Thyroid gland (tissue), 4 donors: ENCODE measurements around the gene SEPTIN8. TPM values are rescaled to one million over a fixed set of nuclear protein-coding genes. Genes with fewer than 3 reads are reported as not detected.
A peak's percentile ranks its signal among the peaks of the same experiment; 100 is the strongest.

Source experiments
- DNase-seq, 2 donors: peaks; one replicate each; pipeline ENCODE4 v3.0.0-alpha.2; 2019
- H3K27ac ChIP-seq, 3 donors: fragments of 200-600 bp; sonication (generic); 1 replicate in 2 of 3; 2 replicates in 1 of 3; pipeline ENCODE4 v1.5.1; 2016 to 2019; ENCODE audit warnings: mild to moderate bottlenecking in 1 of 3, moderate library complexity in 1 of 3
- H3K27me3 ChIP-seq: fragments of 200-600 bp; sonication (generic); one replicate; pipeline ENCODE4 v1.5.1; 2019
- H3K36me3 ChIP-seq, 2 donors: fragments of 200-600 bp; sonication (generic); one replicate each; pipeline ENCODE4 v1.5.1; 2016 to 2019
- H3K4me1 ChIP-seq, 2 donors: fragments of 200-600 bp; sonication (generic); one replicate each; pipeline ENCODE4 v1.5.1; 2017 to 2019
- H3K4me3 ChIP-seq, 3 donors: fragments of 200-600 bp; sonication (generic); replicated peaks in 1 of 3; 1 replicate in 2 of 3; 2 replicates in 1 of 3; pipeline ENCODE4 v1.5.1; 2016; ENCODE audit warnings: mild to moderate bottlenecking in 1 of 3
- H3K9me3 ChIP-seq: fragments of 200-600 bp; sonication (generic); one replicate; pipeline ENCODE4 v1.5.1; 2017
- CTCF ChIP-seq, 6 experiments: fragments of 200-600 bp in 3 of 6; fragments of 450-650 bp in 3 of 6; sonication (generic) in 3 of 6; IDR thresholded peaks; one replicate each; pipeline ENCODE4 v1.5.1; 2016 to 2019; ENCODE audit warnings: antibody characterized with exemption in 6 of 6, mild to moderate bottlenecking in 2 of 6, inconsistent platforms in 1 of 6, moderate library complexity in 1 of 6
- POLR2A ChIP-seq, 2 donors: fragments of 450-650 bp; IDR thresholded peaks; one replicate each; pipeline ENCODE4 v1.6.1; 2017; ENCODE audit warnings: antibody characterized with exemption in 2 of 2, mild to moderate bottlenecking in 2 of 2, moderate library complexity in 1 of 2
- WGBS, 2 donors: methylation state at CpG; one replicate each; pipeline ENCODE4 v1.1.5; 2017; 5-methylcytosine and 5-hydroxymethylcytosine counted together
- intact Hi-C: fragments of 100-400 bp; cut with DNase I; formaldehyde crosslinking; loops from one replicate; pipeline ENCODE4 v1.15.1; 2023
- total RNA-seq, 4 donors: library from RNA; depleted of rRNA; stranded (reverse); fragments of >200 nt; gene quantifications; one replicate each; pipeline ENCODE4 v1.2.3, GENCODE V29; 2016

The SEPTIN8 gene
- total RNA-seq, 4 donors from 2014 or later = 41.9 to 57.7 (median 46.7) TPM

GRCh38 chr5:132816083-132816482 is 39.0 kb upstream of the SEPTIN8 start:
- Histone ChIP-seq H3K4me1 (peaks cover 6 to 13% of the 10 kb centered on the region in 2 donors), H3K27me3 (no peaks in the 10 kb centered on the region), H3K27ac (no peak overlapping the region), H3K9me3 (no peaks in the 10 kb centered on the region), H3K36me3 (no peaks in the 10 kb centered on the region), H3K4me3 (no peak overlapping the region)
- no peak for DNase-seq
- TF ChIP-seq CTCF (IDR thresholded peaks at IDR 0.05) = no peak
- no peak for TF ChIP-seq POLR2A (IDR thresholded peaks at IDR 0.05)
- intact Hi-C loops = no loop called here
- WGBS, 2 donors = 88 to 92% methylated on average over 2 of the region's 2 CpGs

GRCh38 chr5:132815454-132815853 is 38.4 kb upstream of the SEPTIN8 start:
- DNase-seq = no peak
- Histone ChIP-seq H3K4me3 (no peak overlapping the region), H3K9me3 (no peaks in the 10 kb centered on the region), H3K27me3 (no peaks in the 10 kb centered on the region), H3K36me3 (no peaks in the 10 kb centered on the region), H3K27ac (no peak overlapping the region), H3K4me1 (peaks cover 6 to 13% of the 10 kb centered on the region in 2 donors)
- intact Hi-C loops = no loop called here
- 95 to 96% methylated on average over 1 of the region's 1 CpG for WGBS, 2 donors
- TF ChIP-seq CTCF (IDR thresholded peaks at IDR 0.05) (no peak), POLR2A (IDR thresholded peaks at IDR 0.05) (no peak)

- Histone ChIP-seq H3K4me1 (peaks cover 6 to 10% of the 10 kb centered on the region in 2 donors), H3K4me3 (peak overlapping the region in 1 of 3 donors; percentile 52), H3K27ac (no peak overlapping the region), H3K9me3 (no peaks in the 10 kb centered on the region), H3K36me3 (no peaks in the 10 kb centered on the region), H3K27me3 (no peaks in the 10 kb centered on the region)
- WGBS, 2 donors = 71 to 94% methylated on average over 12 to 42 of the region's 81 CpGs
- intact Hi-C loops = no loop called here
- no peak for DNase-seq
- no peak for TF ChIP-seq POLR2A (IDR thresholded peaks at IDR 0.05)
- no peak for TF ChIP-seq CTCF (IDR thresholded peaks at IDR 0.05)
These were observed 37.7 kb upstream of the SEPTIN8 start for GRCh38 chr5:132814503-132815294.

- WGBS, 2 donors = 5 to 9% methylated on average over 8 to 20 of the region's 110 CpGs
- Histone ChIP-seq H3K4me1 (peaks cover 6 to 10% of the 10 kb centered on the region in 2 donors), H3K9me3 (no peaks in the 10 kb centered on the region), H3K36me3 (no peaks in the 10 kb centered on the region), H3K27ac (peak overlapping the region in 2 of 3 donors; percentile 36 to 38), H3K27me3 (no peaks in the 10 kb centered on the region), H3K4me3 (peak overlapping the region in 2 of 3 donors; percentile 30 to 52)
- intact Hi-C loops = no loop called here
- TF ChIP-seq CTCF (IDR thresholded peaks at IDR 0.05) = peak in 2 of 6 experiments; percentile 6 to 15
- no peak for TF ChIP-seq POLR2A (IDR thresholded peaks at IDR 0.05)
- peak; percentile 57 to 60 for DNase-seq
These were observed 36.8 kb upstream of the SEPTIN8 start for GRCh38 chr5:132813599-132814502.
